Stimulated activated CD8-positive, alpha-beta memory T cell treated with anti-CD3 and anti-CD28 coated beads, Interleukin-7, amount 100 ng/mL, for 4 hours (primary cell): ENCODE data around the gene BTBD17.
A peak's percentile ranks its signal among the peaks of the same experiment; 100 is the strongest.

Experiments
- DNase-seq, 2 donors: peaks; one replicate each; pipeline ENCODE4 v3.0.0-alpha.2; 2020; ENCODE audit warnings: low read depth in 2 of 2

The BTBD17 gene

DNA sequence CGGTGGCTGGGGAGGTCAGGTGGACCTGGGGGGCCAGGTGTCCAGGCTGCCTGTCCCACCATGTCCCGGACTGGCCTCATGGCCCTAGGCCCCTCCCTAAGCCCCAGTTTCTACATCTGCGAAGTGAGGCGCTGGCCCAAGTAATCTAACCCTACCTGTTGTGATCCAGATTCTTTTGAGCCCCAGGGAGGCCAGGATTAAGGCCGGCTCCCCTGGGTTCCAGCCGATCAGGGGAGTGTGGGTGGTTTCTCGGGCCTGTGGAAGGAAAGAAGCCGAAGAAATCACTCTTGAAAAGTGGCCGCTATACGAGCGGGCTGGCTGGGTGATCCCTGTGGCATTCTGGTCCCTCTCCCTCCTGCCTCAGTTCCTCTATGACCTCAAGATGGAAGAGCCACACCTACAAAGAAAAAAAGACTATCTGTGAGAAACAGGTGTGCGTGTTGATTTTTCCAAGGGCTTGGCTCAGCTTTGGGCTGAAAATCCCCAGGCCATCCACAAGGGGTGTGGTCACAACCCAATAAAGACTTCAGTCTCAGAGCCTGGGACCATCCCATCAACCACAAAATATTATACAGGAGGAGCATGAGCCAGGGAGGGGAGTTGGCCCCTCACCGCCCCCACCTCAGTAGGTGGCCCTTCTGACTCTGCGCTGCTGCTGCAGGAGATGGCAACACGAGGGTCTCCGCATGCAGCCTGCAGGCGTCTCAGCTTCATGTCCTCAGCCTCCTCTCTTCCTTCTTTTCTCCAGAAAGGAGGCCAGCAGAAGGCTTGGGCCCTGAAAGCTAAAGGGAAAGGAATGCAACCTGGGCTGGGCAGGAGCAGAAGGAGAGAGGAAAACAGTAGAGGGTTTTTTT lies 25.9 kb upstream of the BTBD17 start:
- no peak for DNase-seq

DNA sequence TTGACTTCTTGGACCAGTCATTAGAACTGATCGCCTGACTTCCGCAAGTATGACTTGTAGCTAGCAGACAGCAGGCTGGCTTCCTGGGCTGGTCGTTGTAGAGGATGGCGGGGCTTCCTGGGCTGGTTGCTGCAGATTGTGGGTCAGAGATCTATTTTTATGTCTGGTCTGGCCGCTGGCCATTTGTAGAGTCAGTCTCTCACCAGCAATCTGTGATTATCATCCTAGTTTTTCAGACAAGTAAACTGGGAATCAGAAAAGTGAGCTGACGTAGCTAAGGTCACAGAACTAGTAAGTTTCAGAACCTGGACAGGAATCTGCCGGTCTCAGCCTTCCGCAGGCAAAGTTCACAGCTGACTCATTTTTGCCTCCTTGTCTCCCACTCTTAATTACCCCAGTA lies 24.7 kb upstream of the BTBD17 start:
- DNase-seq = no peak

DNA sequence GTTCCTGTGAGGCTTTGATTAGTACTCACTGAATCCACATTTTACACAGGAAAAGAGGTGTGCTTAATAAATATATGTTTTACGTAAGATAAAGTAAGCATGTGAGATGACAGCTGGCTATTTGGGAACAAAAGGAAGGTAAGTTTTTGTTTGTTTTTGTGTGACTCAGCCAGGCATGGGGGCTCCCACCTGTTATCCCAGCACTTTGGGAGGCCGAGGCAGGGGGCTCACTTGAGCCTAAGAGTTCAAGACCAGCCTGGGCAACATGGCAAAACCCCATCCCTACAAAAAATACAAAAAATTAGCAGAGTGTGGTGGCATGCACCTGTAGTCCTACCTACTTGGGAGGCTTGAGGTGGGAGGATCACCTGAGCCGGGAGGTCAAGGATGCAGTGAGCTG lies 23.5 kb upstream of the BTBD17 start:
- DNase-seq = no peak

DNA sequence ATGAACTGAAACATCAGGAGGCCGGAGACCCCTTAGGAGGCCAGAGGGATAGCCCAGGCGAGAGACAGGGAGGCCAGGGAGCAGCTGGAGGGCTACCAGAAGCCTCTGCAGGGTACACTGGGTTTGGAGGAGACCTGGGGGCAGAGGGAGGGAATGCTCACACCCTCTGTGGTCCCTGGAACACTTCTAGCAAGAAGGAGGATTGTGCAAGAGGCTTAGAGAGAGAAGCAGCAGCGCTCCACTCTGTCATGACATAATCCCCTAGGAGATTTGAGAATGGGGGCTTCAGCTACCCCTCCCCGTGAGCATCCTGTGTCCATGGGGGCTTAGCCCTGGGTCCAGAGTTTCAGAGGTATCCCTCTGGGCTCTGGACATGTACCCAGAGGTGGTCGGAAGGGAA lies 21.5 kb upstream of the BTBD17 start:
- DNase-seq = no peak

DNA sequence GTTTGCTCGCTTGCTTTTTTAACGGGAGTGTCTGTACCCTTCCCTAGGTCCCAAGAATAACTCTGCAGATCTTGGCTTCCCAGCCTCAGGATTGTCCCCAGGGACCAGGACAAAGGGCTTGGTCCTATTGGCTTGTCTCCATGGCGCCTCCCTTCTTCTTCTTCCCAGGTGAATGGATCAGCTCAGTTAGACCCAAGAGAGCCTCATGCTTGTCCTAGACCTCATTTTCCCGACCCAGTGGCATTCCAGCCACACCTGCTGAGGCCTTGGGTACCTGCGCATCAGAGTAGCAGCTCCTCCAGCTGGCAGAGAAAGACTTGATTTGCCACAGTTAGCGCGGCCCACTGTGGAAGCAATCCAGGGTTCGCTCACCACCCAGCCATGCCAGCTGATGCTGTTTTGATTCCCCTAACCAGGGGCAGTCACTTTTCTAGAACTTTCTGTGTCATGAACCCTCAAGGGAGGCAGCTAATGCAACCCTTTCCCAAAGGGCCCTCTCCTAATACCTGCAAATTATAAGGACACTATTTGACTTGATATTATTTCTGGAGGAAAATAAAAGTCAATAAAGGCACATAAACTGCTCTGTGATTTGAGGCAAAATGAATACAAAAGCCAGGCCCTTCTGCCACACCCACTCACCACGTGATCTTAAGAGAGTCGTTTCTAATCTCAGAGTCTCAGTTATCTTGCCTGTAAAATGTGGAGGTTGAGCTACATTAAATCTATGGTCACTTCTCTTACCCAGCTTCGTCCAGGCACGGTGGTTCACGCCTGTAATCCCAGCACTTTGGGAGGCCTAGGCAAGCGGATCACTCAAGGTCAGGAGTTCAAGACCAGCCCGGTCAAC lies 19.5 kb upstream of the BTBD17 start:
- DNase-seq = no peak

DNA sequence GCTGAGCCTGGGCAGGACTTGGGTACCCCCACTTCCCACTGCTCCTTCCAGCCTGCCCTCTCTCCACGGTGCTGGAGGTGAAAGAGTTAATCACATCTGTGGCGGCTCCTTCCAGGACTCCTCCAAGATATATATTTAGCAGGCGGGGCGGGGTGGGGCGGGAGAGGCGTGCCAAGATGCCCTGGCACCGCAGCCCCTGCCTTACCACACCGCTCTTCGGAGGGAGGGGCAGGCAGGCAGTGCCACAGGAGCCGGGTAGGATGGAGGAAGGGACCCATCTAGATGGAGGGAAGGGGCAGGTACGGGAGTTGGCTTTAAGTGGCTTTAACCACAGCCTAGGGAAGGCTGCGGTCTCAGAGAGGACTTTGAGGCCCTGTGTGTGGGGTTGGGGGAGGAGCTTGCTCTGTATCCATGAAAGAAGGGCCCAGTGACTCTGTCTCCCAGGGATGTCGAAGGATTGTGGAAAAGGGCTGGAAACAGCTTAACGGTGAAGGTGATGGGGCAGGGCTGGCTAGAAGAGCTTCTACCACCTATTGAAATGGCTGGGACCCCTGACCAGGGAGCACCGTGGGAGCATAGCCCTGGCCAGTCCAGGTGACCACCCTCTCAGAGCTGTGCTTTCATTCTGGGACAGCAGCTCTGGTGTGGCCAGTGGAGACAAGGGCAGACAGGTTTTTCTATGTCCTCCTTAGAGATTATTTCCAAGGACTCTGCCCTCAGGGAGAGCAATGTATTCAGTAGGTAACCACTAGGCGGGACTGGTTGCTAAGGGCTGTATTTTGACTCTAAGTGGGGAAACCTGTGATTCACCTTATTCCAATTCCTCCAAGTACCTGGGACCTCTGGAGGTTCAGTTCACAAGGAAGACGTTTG lies 18.7 kb upstream of the BTBD17 start:
- no peak for DNase-seq

DNA sequence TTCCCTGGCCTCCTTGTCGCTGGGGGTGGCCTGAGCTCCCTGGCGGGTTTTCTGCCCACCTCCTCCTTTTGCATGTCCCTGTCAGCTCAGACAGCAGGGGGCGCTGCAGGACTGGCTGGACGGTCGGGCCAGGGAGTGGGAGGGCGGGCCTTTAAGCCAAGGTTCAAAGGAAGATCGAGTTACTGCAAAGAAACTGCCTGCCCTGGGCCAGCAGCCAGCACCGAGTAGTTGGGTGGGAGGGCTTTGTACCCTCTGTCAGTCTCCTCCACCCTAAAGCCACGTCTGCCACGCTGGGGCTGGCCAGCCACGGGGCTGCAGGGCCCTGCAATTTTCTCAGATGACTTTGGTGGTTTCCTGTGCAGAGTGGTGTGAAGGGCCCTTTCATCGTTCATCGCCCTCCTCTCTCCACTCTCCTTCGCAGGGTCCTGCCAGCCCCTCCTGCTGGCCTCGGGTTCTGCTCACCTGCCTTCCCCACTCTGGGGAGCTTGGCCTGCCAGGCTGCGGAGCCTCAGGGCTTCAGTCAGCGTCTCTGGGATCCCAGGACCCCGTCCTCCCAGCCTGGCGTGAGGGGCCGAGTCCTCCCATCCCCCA lies 17.9 kb upstream of the BTBD17 start:
- peak; percentile 78 to 85 for DNase-seq

DNA sequence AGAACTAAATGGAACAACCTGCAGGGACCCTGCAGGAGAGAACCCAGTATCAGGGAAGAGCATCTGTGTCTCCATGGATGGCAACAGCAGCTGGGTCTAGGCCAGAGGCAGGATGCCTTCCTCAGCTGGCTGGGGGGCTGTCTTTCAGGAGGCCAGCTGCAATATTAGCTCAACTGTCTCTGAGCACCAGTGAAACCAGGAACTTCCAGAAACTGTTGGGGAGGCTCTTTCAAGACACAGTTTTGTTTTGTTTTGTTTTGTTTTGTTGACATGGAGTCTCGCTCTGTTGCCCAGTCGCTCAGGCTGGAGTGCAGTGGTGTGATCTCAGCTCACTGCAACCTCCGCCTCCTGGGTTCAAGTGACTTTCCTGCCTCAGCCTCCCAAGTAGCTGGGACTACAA lies 13.2 kb upstream of the BTBD17 start:
- no peak for DNase-seq

DNA sequence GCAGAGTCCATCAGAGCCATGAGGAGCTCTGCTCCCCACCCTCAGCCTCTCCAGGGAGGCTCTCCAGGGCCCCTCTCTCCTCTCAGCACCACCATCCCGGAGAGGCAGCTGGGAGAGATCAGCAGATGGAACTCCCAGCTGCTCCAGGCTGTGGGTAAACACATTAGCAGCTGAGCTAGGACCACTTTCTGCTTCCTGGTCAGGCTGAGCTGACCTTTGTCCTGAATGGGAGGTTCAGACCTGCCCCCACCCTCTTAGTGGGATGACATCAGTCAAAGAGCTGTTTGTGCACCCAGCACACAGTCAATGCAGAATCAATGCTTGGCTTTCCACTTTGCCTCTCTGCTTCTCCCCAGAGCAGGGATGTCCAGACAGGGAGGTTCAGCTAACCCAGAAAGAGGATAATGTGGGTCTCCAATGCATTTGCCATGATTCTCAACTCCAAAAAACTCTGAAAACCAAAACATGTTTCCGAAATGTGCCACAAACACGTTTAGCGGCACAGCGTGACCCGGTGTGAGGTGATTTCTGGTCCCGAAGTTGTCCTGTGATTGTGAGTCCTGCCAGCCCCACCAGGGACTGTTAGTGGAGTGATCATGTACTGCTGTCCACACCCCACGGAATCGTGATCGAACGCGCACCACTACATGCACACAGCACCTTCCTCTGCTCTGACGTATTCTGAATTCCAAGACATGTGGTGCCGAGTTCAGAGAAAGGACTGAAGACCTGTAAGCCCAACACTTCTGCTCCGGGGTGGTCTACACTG lies 12.4 kb upstream of the BTBD17 start:
- DNase-seq = no peak

DNA sequence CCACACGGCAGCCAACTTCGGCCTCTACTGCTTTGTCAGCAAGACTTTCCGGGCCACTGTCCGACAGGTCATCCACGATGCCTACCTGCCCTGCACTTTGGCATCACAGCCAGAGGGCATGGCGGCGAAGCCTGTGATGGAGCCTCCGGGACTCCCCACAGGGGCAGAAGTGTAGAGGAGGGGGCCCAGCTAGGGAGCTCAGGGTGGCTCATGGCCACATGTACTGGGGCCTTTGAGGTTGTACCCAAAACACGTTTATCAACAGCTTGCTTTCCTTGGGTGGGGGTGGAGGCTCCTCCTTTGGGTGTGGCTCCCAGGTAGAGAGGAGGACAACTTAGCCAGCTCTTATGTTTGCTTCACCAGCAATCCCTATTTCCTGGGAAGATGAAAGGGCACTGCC lies 10.8 kb upstream of the BTBD17 start:
- no peak for DNase-seq

DNA sequence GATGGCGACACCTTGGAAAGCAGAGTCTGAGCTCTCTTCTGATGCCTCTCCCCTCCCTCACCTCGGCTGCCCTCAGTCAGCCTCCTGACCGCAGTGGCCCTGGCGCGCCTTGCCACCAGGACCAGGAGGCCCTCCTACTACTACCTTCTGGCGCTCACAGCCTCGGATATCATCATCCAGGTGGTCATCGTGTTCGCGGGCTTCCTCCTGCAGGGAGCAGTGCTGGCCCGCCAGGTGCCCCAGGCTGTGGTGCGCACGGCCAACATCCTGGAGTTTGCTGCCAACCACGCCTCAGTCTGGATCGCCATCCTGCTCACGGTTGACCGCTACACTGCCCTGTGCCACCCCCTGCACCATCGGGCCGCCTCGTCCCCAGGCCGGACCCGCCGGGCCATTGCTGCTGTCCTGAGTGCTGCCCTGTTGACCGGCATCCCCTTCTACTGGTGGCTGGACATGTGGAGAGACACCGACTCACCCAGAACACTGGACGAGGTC lies 10.0 kb upstream of the BTBD17 start:
- no peak for DNase-seq

DNA sequence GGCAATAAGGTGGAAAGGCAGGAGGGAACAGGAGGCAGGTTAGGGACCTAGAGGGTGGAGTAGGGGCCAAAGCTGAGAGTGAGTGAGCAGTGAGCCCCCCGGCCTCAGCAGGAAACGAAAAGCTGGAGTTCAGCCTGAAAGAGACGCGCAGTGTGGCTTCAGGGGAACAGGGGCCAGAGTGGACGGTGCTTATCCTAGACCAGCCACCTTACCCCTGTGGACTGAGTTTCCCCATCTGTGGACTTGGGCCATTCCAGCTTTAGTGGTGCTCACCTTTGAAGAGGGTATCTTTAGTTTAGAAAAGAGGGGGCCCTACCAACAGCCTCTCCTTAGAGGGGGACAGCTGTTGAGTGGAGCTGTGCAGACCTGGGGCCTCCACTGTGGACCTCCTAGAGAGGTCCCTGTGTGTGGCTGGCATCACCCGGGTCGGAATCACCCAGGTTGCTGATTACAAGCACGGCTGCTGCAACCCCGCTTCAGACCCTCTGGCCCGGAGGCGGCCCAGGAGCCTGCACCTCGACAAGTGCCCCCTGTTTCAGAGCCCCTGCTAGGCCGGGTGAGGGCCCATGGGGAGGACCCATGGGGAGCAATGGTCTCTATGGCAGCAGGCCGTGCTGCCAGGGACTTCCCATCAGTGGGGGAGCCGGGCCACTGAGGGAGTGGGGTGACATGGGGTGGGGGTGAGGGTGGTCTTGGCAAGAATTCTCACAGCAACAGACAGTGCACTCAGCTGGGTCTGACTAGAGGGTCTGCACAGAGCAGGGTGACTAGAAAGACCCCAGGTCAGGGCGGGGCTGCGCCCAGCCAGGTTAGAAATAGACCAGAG lies 8.2 kb upstream of the BTBD17 start:
- DNase-seq = no peak

DNA sequence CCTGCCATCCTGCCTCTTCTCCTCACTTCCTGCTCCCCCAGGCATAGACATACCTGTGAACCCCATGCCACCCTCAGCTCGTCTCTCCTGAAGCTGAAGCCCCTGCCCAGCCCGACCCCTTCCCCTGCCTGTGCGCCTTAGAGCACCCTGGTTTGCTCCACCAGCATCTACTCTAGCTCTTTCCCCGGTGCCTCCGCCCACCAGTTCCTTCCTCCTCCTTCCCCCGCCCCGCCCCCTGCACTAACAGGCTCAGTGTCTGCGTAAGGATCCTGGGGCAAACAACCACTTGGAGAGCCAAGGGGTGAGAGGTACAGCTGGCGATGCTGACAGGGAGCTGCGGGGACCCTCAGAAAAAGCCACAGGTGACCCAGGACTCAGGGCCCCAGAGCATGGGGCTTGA lies 7.6 kb upstream of the BTBD17 start:
- peak; percentile 60 to 62 for DNase-seq

DNA sequence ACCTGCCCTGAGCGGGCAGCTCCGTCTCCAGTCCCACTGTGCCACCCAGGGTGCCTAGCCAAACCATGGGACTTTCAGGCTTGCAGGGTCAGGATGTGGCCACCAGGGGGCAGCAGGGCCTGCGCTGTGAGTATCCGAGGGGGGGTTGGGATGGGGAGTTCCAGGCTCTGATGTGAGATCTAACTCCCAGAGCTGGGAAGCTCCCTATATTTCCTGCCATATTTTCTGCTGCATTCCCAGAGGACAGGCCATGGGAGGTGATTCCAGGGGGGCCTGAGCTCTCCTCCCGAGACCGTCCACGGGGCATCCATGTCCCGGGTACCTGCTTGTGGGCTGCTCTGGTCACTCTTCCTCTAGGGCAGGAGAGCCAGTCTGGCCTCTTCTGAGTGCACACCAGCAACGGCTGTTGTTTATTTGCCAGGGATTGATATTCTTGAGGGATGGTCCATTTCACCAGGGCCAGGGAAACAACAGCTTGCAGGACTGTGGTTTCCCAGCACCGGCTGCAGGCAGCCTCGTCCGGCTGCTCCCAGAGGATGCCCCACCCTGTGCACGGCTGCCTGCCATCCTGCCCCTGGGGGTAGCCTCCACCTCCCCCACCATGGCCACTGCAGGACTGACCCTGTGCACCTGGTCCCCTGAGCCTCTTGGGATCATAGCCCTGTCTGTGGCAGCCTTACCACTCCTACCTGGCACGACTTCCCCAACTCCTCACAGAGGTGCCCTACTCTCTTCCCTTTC lies 6.8 kb upstream of the BTBD17 start:
- DNase-seq = peak; percentile 52 to 55

DNA sequence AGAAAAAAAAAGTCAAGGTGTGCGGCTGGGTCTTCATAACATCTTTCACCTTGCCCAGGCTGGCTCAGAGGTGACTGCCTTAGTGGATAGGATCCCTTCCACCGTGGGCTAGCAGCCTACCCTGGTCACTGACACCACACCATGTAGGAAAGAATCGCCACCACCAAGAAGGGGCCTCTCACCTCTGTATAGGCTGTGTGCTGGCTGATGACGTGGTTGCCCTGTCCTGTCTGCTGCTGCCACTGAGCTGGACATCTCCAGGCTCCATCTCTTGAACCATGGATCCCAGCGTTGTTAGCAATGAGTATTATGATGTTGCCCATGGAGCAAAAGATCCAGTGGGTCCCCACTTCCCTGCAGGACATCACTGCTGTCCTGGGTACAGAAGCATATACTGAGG lies 5.5 kb upstream of the BTBD17 start, which contains the start of gene GPR142:
TSS of gene GPR142 (plus strand) at position 301 of the 400 bp plus-strand sequence. CDS start 2,035 bp downstream, outside the sequence.
- no peak for DNase-seq

DNA sequence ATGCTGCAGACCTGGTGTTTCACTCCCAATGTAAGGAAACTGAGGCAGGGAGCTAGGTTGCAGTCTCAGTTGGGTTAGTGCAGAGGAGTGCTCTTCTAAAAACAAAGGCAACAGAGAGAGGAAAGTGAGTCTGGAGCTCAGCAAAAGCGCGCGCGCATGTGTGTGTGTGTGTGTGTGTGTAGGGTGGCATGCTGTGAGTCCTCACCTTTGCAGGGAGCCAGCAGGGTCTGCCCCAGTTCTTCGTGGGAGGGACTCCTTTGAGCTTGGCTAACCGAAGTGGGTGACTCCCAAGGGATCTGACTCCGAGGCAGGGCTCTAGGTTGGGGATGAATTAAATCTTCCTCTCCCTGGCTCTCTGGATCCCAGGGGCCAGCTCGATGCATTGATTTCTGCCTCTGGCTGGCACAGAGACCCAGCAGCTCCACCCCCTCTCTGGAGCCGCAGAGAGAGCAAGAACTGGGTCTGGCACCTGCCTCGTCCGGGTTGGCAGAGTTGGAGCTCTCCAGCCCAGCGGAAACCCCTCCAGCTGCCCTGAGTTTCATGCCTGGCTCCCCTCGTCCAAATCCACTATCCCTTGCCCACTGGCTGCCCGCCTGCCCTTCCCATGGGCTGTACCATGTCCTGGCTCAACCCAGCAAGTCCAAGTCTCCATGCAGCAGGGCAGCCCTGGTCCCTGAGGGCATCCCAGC lies 1.3 kb upstream of the BTBD17 start:
- no peak for DNase-seq

DNA sequence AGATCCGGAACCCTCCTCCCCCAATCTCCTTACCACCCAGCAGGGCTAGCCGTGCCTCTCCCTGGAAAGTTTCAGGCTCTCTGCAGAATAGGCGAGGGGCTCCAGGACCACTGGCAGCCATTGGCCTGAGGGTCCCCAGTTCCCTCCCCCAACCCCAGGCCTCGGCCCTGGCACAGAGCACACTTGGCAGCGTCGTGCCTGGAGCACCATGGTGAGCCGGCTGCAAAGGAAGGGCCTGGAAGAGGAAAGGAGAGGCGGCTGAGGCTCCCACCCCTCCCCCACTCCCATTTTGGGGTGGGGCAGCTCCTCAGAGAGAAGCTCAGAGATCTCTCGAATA lies 369 bp upstream of the BTBD17 start:
- DNase-seq = no peak

DNA sequence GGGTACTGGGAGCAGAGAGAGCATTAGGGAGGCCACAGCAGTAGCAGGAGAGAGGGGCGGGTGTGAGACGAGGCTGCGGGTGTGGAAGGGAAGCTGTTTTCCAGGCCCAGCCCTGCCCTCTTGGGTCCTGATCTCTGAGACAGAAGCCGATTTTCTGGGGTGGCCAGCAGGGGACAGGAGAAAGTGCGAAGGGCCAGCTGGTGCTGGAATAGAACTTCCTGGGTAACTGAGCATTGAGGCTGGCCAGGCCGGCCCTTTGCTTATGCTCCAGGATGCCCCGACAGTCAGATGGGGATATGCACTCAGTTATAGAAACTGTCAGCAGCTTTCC lies 804 bp downstream of the BTBD17 start:
- DNase-seq = no peak

DNA sequence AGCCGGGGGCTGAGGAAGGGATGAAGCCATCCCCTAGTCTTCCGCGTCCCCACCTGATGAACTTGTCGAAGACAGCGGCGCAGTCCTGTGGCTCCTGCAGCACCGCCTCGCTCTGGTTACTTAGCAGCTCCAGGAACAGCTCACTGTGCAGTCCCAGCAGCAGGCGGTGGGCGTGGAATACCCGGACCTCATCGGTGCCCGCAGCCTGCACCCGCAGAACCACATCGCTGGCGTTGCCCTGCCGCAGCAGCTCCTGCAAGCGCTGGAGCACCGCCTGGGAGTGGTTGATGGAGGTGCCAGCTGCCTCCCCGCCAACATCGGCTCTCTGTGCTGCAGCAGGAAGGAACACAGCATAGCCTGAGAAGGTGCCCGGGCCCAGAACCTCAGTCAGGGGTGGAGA lies 1.8 kb downstream of the BTBD17 start:
- DNase-seq = no peak
